ENCODE measurements around the gene RC3H2. TPM values are rescaled to one million over a fixed set of nuclear protein-coding genes. Genes with fewer than 3 reads are reported as not detected.

The RC3H2 gene
- total and polyA plus RNA-seq, 2 of the 13 experiments (the other 11 are each of a cell fraction or from before 2014, with no cell fraction given), result 21.0 to 36.4 TPM

DNA sequence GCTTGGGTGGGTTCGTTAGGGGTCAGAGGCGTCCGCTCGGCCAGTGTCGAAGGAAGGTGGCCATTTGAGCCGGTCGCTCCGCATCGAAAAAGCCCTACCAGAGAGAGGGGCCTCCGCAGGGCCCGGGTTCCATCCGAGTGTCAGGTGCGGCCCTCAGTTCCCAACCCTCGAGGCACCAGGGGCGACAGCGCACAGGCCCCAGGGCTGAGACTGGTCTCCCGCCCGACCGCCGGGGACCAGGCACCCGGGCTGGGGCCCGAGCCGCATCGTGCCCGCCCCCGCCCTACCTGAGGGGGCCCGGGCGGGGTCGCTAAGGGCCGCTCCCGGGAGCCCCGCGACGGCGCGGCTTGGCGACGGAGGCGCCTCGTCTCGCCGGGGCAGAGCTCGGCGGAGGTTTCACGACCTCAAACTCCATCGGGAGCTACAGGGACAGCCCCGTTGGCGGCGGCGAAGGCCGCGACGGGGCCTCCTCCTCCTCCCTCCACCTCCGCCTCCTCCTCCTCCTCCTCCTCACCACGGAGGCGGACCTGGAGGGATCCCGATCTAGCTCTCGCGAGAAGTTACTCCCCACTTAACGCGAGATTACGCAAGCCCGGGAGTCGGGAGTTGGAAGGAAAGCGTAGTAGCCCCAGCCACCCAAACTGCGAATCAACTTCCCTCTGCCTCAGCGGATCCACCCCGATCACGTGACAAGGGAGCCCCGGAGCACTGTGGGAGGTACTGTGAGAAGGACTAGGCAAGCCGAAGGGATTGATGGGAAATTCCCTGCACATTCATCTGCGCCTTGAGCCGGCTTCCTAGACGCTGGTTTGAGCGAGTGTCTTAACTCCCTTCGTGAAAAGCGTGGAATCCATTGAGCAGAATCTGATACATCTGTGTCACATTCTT lies at the start of gene RC3H2 (continued):
- TF ChIP-seq, protein P1, sequence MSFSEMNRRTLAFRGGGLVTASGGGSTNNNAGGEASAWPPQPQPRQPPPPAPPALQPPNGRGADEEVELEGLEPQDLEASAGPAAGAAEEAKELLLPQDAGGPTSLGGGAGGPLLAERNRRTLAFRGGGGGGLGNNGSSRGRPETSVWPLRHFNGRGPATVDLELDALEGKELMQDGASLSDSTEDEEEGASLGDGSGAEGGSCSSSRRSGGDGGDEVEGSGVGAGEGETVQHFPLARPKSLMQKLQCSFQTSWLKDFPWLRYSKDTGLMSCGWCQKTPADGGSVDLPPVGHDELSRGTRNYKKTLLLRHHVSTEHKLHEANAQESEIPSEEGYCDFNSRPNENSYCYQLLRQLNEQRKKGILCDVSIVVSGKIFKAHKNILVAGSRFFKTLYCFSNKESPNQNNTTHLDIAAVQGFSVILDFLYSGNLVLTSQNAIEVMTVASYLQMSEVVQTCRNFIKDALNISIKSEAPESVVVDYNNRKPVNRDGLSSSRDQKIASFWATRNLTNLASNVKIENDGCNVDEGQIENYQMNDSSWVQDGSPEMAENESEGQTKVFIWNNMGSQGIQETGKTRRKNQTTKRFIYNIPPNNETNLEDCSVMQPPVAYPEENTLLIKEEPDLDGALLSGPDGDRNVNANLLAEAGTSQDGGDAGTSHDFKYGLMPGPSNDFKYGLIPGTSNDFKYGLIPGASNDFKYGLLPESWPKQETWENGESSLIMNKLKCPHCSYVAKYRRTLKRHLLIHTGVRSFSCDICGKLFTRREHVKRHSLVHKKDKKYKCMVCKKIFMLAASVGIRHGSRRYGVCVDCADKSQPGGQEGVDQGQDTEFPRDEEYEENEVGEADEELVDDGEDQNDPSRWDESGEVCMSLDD (CRISPR knock-in tag; IDR thresholded peaks at IDR 0.05; ENCODE audit: borderline replicate concordance), result no peak
- TF ChIP-seq ZNF263 (CRISPR knock-in tag; IDR thresholded peaks at IDR 0.05) (peak; percentile 97), PRMT3 (CRISPR knock-in tag; IDR thresholded peaks at IDR 0.05; ENCODE audit: borderline replicate concordance, low read depth) (no peak), SOX6 (IDR thresholded peaks at IDR 0.05) (no peak), SOX6 (CRISPR knock-in tag; IDR thresholded peaks at IDR 0.05) (peak; percentile 47; the same call in 1 of the 2 replicates), POGK (CRISPR knock-in tag; conservative IDR thresholded peaks at IDR 0.05) (no peak; the same call in 1 of the 2 replicates), ZNF790 (CRISPR knock-in tag; IDR thresholded peaks at IDR 0.05; ENCODE audit: borderline replicate concordance) (no peak), PLRG1 (conservative IDR thresholded peaks at IDR 0.05) (no peak), ZNF296 (CRISPR knock-in tag; conservative IDR thresholded peaks at IDR 0.05) (no peak), HNRNPUL1 (IDR thresholded peaks at IDR 0.05; ENCODE audit: low read depth, low read length) (no peak), EP300 (IDR thresholded peaks at IDR 0.05; ENCODE audit: low read depth in 2 of 2, low read length in 2 of 2) (no peak; a peak in 1 of 4 replicates), EP300 (CRISPR knock-in tag; IDR thresholded peaks at IDR 0.05; ENCODE audit: borderline replicate concordance) (no peak), ZBTB7A (CRISPR knock-in tag; IDR thresholded peaks at IDR 0.05) (peak; percentile 46; the same call in 1 of the 2 replicates), IRF2 (CRISPR knock-in tag; IDR thresholded peaks at IDR 0.05) (peak; percentile 57; the same call in 1 of the 2 replicates), ZNF883 (CRISPR knock-in tag; IDR thresholded peaks at IDR 0.05; ENCODE audit: not compliant biosample characterization) (no peak), ZNF816 (CRISPR knock-in tag; IDR thresholded peaks at IDR 0.05; ENCODE audit: borderline replicate concordance) (peak; percentile 62; the same call in 1 of the 2 replicates)
- TF ChIP-seq, protein P2, sequence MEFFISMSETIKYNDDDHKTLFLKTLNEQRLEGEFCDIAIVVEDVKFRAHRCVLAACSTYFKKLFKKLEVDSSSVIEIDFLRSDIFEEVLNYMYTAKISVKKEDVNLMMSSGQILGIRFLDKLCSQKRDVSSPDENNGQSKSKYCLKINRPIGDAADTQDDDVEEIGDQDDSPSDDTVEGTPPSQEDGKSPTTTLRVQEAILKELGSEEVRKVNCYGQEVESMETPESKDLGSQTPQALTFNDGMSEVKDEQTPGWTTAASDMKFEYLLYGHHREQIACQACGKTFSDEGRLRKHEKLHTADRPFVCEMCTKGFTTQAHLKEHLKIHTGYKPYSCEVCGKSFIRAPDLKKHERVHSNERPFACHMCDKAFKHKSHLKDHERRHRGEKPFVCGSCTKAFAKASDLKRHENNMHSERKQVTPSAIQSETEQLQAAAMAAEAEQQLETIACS (CRISPR knock-in tag; IDR thresholded peaks at IDR 0.05), result no peak
- TF ChIP-seq, protein P3, sequence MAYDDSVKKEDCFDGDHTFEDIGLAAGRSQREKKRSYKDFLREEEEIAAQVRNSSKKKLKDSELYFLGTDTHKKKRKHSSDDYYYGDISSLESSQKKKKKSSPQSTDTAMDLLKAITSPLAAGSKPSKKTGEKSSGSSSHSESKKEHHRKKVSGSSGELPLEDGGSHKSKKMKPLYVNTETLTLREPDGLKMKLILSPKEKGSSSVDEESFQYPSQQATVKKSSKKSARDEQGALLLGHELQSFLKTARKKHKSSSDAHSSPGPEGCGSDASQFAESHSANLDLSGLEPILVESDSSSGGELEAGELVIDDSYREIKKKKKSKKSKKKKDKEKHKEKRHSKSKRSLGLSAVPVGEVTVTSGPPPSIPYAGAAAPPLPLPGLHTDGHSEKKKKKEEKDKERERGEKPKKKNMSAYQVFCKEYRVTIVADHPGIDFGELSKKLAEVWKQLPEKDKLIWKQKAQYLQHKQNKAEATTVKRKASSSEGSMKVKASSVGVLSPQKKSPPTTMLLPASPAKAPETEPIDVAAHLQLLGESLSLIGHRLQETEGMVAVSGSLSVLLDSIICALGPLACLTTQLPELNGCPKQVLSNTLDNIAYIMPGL (CRISPR knock-in tag; IDR thresholded peaks at IDR 0.05; ENCODE audit: borderline replicate concordance in 1 of 2, low read depth in 1 of 2), result peak; percentile 19 to 57; a peak in 2 of 4 replicates
- TF ChIP-seq, protein P4, sequence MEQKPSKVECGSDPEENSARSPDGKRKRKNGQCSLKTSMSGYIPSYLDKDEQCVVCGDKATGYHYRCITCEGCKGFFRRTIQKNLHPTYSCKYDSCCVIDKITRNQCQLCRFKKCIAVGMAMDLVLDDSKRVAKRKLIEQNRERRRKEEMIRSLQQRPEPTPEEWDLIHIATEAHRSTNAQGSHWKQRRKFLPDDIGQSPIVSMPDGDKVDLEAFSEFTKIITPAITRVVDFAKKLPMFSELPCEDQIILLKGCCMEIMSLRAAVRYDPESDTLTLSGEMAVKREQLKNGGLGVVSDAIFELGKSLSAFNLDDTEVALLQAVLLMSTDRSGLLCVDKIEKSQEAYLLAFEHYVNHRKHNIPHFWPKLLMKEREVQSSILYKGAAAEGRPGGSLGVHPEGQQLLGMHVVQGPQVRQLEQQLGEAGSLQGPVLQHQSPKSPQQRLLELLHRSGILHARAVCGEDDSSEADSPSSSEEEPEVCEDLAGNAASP (CRISPR knock-in tag; IDR thresholded peaks at IDR 0.05; ENCODE audit: borderline replicate concordance), result no peak; the same call in 1 of the 2 replicates
